Spleen (tissue), 7 donors: ENCODE measurements around the gene DPYD.

ENCODE experiments used
- CTCF ChIP-seq, 11 experiments: fragments of 200-600 bp in 7 of 11; fragments of 450-650 bp in 4 of 11; sonication (generic) in 4 of 11; IDR thresholded peaks in 8 of 11; conservative IDR thresholded peaks in 3 of 11; 1 replicate in 7 of 11; 2 replicates in 4 of 11; pipeline versions ENCODE4 v1.4.0 to v1.8.0; 2016 to 2021; ENCODE audit warnings: antibody characterized with exemption in 11 of 11, inconsistent platforms in 4 of 11, mild to moderate bottlenecking in 1 of 11
- POLR2A ChIP-seq, 3 donors: fragments of 450-650 bp; IDR thresholded peaks; one replicate each; pipeline ENCODE4 v1.5.1; 2017; ENCODE audit warnings: antibody characterized with exemption in 3 of 3, mild to moderate bottlenecking in 1 of 3
- donor health status: DM: no; HTN: no; CAD: no; lungs with moderate emphysema.
- donor health status: DM: no; HTN: no; CAD: no.
- donor health status: DM: no; HTN: no; CAD: no.

GRCh38 chr1:97938285-97938642, 17.4 kb upstream of the DPYD start:
- TF ChIP-seq POLR2A (IDR thresholded peaks at IDR 0.05) (no peak), CTCF (IDR thresholded peaks at IDR 0.05 in 8 of 11, conservative IDR thresholded peaks at IDR 0.05 in 3 of 11) (no peak)
